OCI-LY1 (cell line): Measurements from ENCODE around the gene CD300LG.

Source experiments
- EZH2 ChIP-seq: fragments of 200-600 bp; sonication (generic), shearing (Covaris generic); IDR thresholded peaks from 2 replicates; pipeline ENCODE4 v1.8.0; 2017; ENCODE audit warnings: borderline replicate concordance, mixed run types, mild to moderate bottlenecking, antibody characterized with exemption, low read length, moderate library complexity, mixed read lengths
- TF ChIP-seq, protein P1 (sequence below): fragments of 200-600 bp; sonication (generic), shearing (Covaris generic); IDR thresholded peaks from 2 replicates; pipeline ENCODE4 v1.5.1; 2017; ENCODE audit warnings: mild to moderate bottlenecking, antibody characterized with exemption, low read length, moderate library complexity, mixed read lengths

DNA sequence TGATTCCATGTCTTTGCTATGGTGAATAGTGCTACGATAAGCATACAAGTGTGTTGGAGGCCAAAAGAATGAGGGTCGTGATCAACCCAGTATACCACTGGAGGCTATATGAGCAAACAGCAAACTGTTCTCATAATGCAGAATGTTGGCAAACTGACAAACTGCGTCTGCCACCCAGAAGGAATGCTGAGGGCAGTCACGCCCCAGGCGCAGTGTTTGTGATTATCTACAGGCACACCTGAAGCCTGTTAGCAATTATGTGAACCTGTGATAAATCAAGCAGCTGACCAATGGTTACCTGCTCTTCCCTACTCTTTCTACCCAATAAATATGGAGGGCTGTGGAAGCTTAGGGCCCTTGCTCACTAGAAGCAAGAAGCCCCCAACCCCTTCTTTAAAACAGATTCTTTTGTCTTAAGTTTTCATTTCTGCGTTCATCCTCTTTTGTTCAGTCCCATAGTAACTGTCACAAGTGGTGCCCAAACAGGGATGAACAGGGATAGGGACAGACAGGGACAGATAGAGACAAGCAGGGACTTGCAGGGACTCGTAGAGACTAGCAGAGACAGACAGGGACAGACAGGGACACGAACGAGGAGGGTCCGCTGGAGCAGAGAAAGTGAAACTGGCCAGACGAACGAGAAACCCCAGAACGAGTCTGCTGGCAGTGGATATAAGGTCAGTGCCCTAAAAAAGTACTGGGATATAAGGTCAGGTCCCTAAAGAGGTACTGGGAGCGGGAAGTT is 25.1 kb downstream of the CD300LG start:
- TF ChIP-seq, protein P1, sequence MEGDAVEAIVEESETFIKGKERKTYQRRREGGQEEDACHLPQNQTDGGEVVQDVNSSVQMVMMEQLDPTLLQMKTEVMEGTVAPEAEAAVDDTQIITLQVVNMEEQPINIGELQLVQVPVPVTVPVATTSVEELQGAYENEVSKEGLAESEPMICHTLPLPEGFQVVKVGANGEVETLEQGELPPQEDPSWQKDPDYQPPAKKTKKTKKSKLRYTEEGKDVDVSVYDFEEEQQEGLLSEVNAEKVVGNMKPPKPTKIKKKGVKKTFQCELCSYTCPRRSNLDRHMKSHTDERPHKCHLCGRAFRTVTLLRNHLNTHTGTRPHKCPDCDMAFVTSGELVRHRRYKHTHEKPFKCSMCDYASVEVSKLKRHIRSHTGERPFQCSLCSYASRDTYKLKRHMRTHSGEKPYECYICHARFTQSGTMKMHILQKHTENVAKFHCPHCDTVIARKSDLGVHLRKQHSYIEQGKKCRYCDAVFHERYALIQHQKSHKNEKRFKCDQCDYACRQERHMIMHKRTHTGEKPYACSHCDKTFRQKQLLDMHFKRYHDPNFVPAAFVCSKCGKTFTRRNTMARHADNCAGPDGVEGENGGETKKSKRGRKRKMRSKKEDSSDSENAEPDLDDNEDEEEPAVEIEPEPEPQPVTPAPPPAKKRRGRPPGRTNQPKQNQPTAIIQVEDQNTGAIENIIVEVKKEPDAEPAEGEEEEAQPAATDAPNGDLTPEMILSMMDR: no peak
- no peak for TF ChIP-seq EZH2
